HG03342 (cell line): Measurements from ENCODE around the gene TKFC.
A peak's percentile ranks its signal among the peaks of the same experiment; 100 is the strongest.

Source experiments
- ATAC-seq: cut with Tn5 transposase; IDR thresholded peaks from one replicate; pipeline ENCODE4 v1.9.1; 2021; ENCODE audit warnings: mild to moderate bottlenecking, moderate library complexity; ENCODE audit not compliant: unreplicated experiment

Gene TKFC

GRCh38 chr11:61332797-61333549, at the start of gene TKFC, which contains the start of gene DDB1:
Gene TKFC, plus strand, starts transcription at chr11:61333228. Its CDS starts 1,501 bp downstream, at chr11:61334729.
Gene DDB1, minus strand, starts transcription at chr11:61333105. Its CDS starts 137 bp downstream, at chr11:61332968.
- peak; percentile 87 for ATAC-seq

GRCh38 chr11:61283613-61284012, 49.4 kb upstream of the TKFC start:
- no peak for ATAC-seq

- no peak for ATAC-seq
Observed at GRCh38 chr11:61287338-61287977, 45.6 kb upstream of the TKFC start.

- no peak for ATAC-seq
Observed at GRCh38 chr11:61290905-61291690, 41.9 kb upstream of the TKFC start.

- no peak for ATAC-seq
Observed at GRCh38 chr11:61292356-61292755, 40.7 kb upstream of the TKFC start.

- peak; percentile 22 for ATAC-seq
Observed at GRCh38 chr11:61293867-61294716, 38.9 kb upstream of the TKFC start.

GRCh38 chr11:61294717-61295595, 38.1 kb upstream of the TKFC start, which contains the start of gene VWCE:
Gene VWCE, minus strand, starts transcription at chr11:61295316. Its CDS starts 279 bp downstream, at chr11:61295037.
- ATAC-seq: peak; percentile 72

GRCh38 chr11:61295596-61295926, 37.5 kb upstream of the TKFC start:
- ATAC-seq: no peak

GRCh38 chr11:61297341-61297740, 35.7 kb upstream of the TKFC start:
- ATAC-seq: no peak

GRCh38 chr11:61297746-61298145, 35.3 kb upstream of the TKFC start:
- no peak for ATAC-seq

GRCh38 chr11:61298663-61299244, 34.3 kb upstream of the TKFC start:
- no peak for ATAC-seq

- ATAC-seq: no peak
Observed at GRCh38 chr11:61302550-61302949, 30.5 kb upstream of the TKFC start.

- ATAC-seq: no peak
Observed at GRCh38 chr11:61303725-61304124, 29.3 kb upstream of the TKFC start.

GRCh38 chr11:61305417-61305816, 27.6 kb upstream of the TKFC start:
- ATAC-seq: no peak

- ATAC-seq: no peak
Observed at GRCh38 chr11:61306221-61306620, 26.8 kb upstream of the TKFC start.

GRCh38 chr11:61307354-61307753, 25.7 kb upstream of the TKFC start:
- no peak for ATAC-seq

- no peak for ATAC-seq
Observed at GRCh38 chr11:61309141-61309540, 23.9 kb upstream of the TKFC start.

GRCh38 chr11:61309739-61310138, 23.3 kb upstream of the TKFC start:
- ATAC-seq: no peak

GRCh38 chr11:61310749-61311148, 22.3 kb upstream of the TKFC start:
- no peak for ATAC-seq
